HepG2 (cell line): ENCODE data around the gene COQ8A. TPM values are rescaled to one million over a fixed set of nuclear protein-coding genes. Genes with fewer than 3 reads are reported as not detected.

Experiments used
- ATAC-seq: fragments of 200-7000 bp; cut with Tn5 transposase; 3 replicates; pipeline ENCODE4 v1.9.1; 2020; ENCODE audit warnings: mild to moderate bottlenecking, moderate library complexity
- BruUV-seq: library from RNA; stranded (reverse); fragments of 400-500 nt; replicated peaks from 2 replicates; lab custom pipeline; 2021; lab: Mats Ljungman, UMichigan
- CTCF ChIA-PET: fragments of 300-600 bp; formaldehyde crosslinking; extraction: SDS; loops from one replicate; lab custom pipeline; 2021; ENCODE audit warnings: low total read pairs, inconsistent platforms, low intra/inter-chr PET ratio; lab: Yijun Ruan, JAX
- POLR2A ChIA-PET: fragments of 350-600 bp; sonication (Branson Sonifier 250); formaldehyde crosslinking; loops from one replicate; lab custom pipeline; 2020; ENCODE audit warnings: antibody characterized with exemption, inconsistent platforms; lab: Yijun Ruan, JAX
- DNase-seq: peaks from one replicate; pipeline ENCODE4 v3.0.0-alpha.2; 2015; ENCODE audit warnings: low spot score
- FAIRE-seq: peaks from 3 replicates; lab custom pipeline; 2011; peaks lifted over from hg19 to GRCh38; lab: Jason Lieb, UNC
- H2AFZ ChIP-seq: one replicate; pipeline ENCODE4 v1.6.1; 2011; ENCODE audit warnings: low read length, inconsistent platforms
- H3K27ac ChIP-seq: fragments of 300-600 bp; 3 replicates; pipeline ENCODE4 v1.8.0; 2011; ENCODE audit warnings: mixed run types, mild to moderate bottlenecking, mixed read lengths, low read length, inconsistent platforms; ENCODE audit not compliant: insufficient read depth; ENCODE audit errors: extremely low read length
- H3K27me3 ChIP-seq, 2 experiments: fragments of 200-600 bp in 1 of 2; 2 replicates in 1 of 2; 3 replicates in 1 of 2; pipeline versions ENCODE4 v1.6.0 to v1.8.0; 2011; ENCODE audit warnings: low read length in 2 of 2, mild to moderate bottlenecking in 2 of 2, moderate library complexity in 2 of 2, inconsistent platforms in 1 of 2; ENCODE audit not compliant: insufficient read depth in 2 of 2, control insufficient read depth in 1 of 2
- H3K36me3 ChIP-seq, 2 experiments: fragments of 200-600 bp in 1 of 2; replicated peaks in 1 of 2; 2 replicates in 1 of 2; 3 replicates in 1 of 2; pipeline versions ENCODE4 v1.5.1 to v1.8.0; 2011; ENCODE audit warnings: low read length in 2 of 2, inconsistent platforms in 1 of 2; ENCODE audit not compliant: insufficient read depth in 2 of 2, control insufficient read depth in 1 of 2
- H3K4me1 ChIP-seq: 2 replicates; pipeline ENCODE4 v1.5.1; 2012; ENCODE audit warnings: low read length, inconsistent platforms; ENCODE audit not compliant: insufficient read depth
- H3K4me2 ChIP-seq: 2 replicates; pipeline ENCODE4 v1.6.0; 2011; ENCODE audit warnings: low read depth, low read length, inconsistent platforms
- H3K4me3 ChIP-seq, 3 experiments: fragments of 200-600 bp in 1 of 3; sonication (generic), shearing (Covaris generic) in 1 of 3; replicated peaks in 1 of 3; 2 replicates each; pipeline ENCODE4 v1.5.1; 2011 to 2016; ENCODE audit warnings: low read length in 3 of 3, inconsistent platforms in 2 of 3, low read depth in 2 of 3, mild to moderate bottlenecking in 2 of 3, control low read depth in 1 of 3, mixed read lengths in 1 of 3; ENCODE audit not compliant: insufficient read depth in 1 of 3
- H3K79me2 ChIP-seq: one replicate; pipeline ENCODE4 v1.6.1; 2011; ENCODE audit warnings: low read length, inconsistent platforms; ENCODE audit not compliant: insufficient read depth
- H3K9ac ChIP-seq: 2 replicates; pipeline ENCODE4 v1.6.0; 2011; ENCODE audit warnings: mild to moderate bottlenecking, low read depth, low read length, inconsistent platforms; ENCODE audit not compliant: insufficient read depth
- H3K9me3 ChIP-seq: 2 replicates; pipeline ENCODE4 v1.5.1; 2012; ENCODE audit warnings: mild to moderate bottlenecking, low read length
- H4K20me1 ChIP-seq: 2 replicates; pipeline ENCODE4 v1.6.0; 2011; ENCODE audit warnings: inconsistent platforms, mild to moderate bottlenecking, low read length, moderate library complexity; ENCODE audit not compliant: insufficient read depth
- HOXA9 ChIP-seq: sonication (generic); formaldehyde crosslinking; IDR thresholded peaks from 2 replicates; pipeline ENCODE4 v1.8.1; 2022; ENCODE audit warnings: missing genetic modification reagents, mild to moderate bottlenecking, moderate library complexity, borderline replicate concordance
- NFYC ChIP-seq: IDR thresholded peaks from 2 replicates; pipeline ENCODE4 v1.6.1; 2016; ENCODE audit warnings: missing genetic modification reagents, missing compliant biosample characterization
- ZNF264 ChIP-seq: sonication (generic); formaldehyde crosslinking; IDR thresholded peaks from 2 replicates; pipeline ENCODE4 v1.4.0; 2020; ENCODE audit warnings: missing genetic modification reagents
- ZNF839 ChIP-seq: sonication (generic); formaldehyde crosslinking; IDR thresholded peaks from 2 replicates; pipeline ENCODE4 v1.4.0; 2020; ENCODE audit warnings: missing genetic modification reagents, mild to moderate bottlenecking, borderline replicate concordance
- WGBS: methylation state at CpG from one replicate; pipeline ENCODE4 v1.1.6; 2017; ENCODE audit warnings: low lambda C conversion rate; 5-methylcytosine and 5-hydroxymethylcytosine counted together
- in situ Hi-C: cut with HindIII; loops from 2 replicates; pipeline ENCODE4 v1.10.0; 2017; ENCODE audit warnings: low pct_unique_long_range_greater_than_20kb; ENCODE audit not compliant: extremely low pct_ligation_motif_present
- intact Hi-C: fragments of 100-400 bp; cut with micrococcal nuclease; formaldehyde crosslinking; loops from one replicate; pipeline ENCODE4 v1.10.0; 2022; ENCODE audit not compliant: unreplicated experiment
- polyA plus RNA-seq, 8 experiments: library from polyadenylated mRNA; depleted of rRNA in 3 of 8; stranded (reverse) in 7 of 8; unstranded in 1 of 8; fragments of >200 nt; fragmentation: Illumina TruSeq in 4 of 8; extraction: Trizol in 4 of 8; gene quantifications; 2 replicates each; pipeline versions ENCODE4 v1.2.1 to v1.2.3, GENCODE V29; 2011 to 2016; ENCODE audit warnings: low read depth in 4 of 8, missing spikeins in 1 of 8, mixed read lengths in 1 of 8; ENCODE audit not compliant: insufficient read depth in 1 of 8
- total RNA-seq, 5 experiments: library from RNA; depleted of rRNA; stranded (reverse); fragments of >200 nt; fragmentation: Illumina TruSeq; extraction: Trizol; gene quantifications; 2 replicates each; pipeline ENCODE4 v1.2.3, GENCODE V29; 2016; ENCODE audit warnings: low read depth in 1 of 5
- TF ChIP-seq, protein P1 (sequence below): sonication (generic); formaldehyde crosslinking; IDR thresholded peaks from 2 replicates; pipeline ENCODE4 v1.4.0; 2020; ENCODE audit warnings: mild to moderate bottlenecking, missing genetic modification reagents
- TF ChIP-seq, protein P2 (sequence below): sonication (generic); formaldehyde crosslinking; IDR thresholded peaks from 2 replicates; pipeline ENCODE4 v1.5.0; 2020; ENCODE audit warnings: mild to moderate bottlenecking, missing genetic modification reagents

COQ8A gene
- total and polyA plus RNA-seq, 2 of the 13 experiments (the other 11 are each of a cell fraction or from before 2014, with no cell fraction given) = 60.4 to 88.7 TPM

GRCh38 chr1:226954777-226955176 lies 14.7 kb downstream of the COQ8A start:
- H2AFZ ChIP-seq = no peak overlapping the region
- WGBS = 93% methylated on average over 4 of the region's 4 CpGs
- H3K9me3 ChIP-seq = no peaks in the 10 kb centered on the region
- CTCF ChIA-PET = no interaction called here
- TF ChIP-seq, protein P1, sequence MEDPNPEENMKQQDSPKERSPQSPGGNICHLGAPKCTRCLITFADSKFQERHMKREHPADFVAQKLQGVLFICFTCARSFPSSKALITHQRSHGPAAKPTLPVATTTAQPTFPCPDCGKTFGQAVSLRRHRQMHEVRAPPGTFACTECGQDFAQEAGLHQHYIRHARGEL (CRISPR knock-in tag) = no peak
- TF ChIP-seq HOXA9 (CRISPR knock-in tag) (no peak), NFYC (CRISPR knock-in tag) (no peak), ZNF839 (CRISPR knock-in tag) (no peak), ZNF264 (no peak)
- TF ChIP-seq, protein P2, sequence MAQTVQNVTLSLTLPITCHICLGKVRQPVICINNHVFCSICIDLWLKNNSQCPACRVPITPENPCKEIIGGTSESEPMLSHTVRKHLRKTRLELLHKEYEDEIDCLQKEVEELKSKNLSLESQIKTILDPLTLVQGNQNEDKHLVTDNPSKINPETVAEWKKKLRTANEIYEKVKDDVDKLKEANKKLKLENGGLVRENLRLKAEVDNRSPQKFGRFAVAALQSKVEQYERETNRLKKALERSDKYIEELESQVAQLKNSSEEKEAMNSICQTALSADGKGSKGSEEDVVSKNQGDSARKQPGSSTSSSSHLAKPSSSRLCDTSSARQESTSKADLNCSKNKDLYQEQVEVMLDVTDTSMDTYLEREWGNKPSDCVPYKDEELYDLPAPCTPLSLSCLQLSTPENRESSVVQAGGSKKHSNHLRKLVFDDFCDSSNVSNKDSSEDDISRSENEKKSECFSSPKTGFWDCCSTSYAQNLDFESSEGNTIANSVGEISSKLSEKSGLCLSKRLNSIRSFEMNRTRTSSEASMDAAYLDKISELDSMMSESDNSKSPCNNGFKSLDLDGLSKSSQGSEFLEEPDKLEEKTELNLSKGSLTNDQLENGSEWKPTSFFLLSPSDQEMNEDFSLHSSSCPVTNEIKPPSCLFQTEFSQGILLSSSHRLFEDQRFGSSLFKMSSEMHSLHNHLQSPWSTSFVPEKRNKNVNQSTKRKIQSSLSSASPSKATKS (CRISPR knock-in tag) = no peak
- no TSS peak for BruUV-seq
- ATAC-seq (no peak), DNase-seq (no peak), FAIRE-seq (no peak)
- peaks cover 4 to 31% of the 10 kb centered on the region in 2 experiments; a peak in 4 of 5 replicates for H3K36me3 ChIP-seq
- H3K4me3 ChIP-seq = no peak overlapping the region
- H4K20me1 ChIP-seq = peaks cover 52% of the 10 kb centered on the region
- peaks cover 89% of the 10 kb centered on the region for H3K79me2 ChIP-seq
- POLR2A ChIA-PET = no interaction called here
- H3K4me1 ChIP-seq = peaks cover 25% of the 10 kb centered on the region
- no peak overlapping the region for H3K9ac ChIP-seq
- no peak overlapping the region for H3K27ac ChIP-seq
- intact Hi-C loops (no loop called here), in situ Hi-C loops (no loop called here)
- no peak overlapping the region for H3K4me2 ChIP-seq
- H3K27me3 ChIP-seq = no peaks in the 10 kb centered on the region
